ENCODE measurements around the gene CPAMD8. TPM values are rescaled to one million over a fixed set of nuclear protein-coding genes. Genes with fewer than 3 reads are reported as not detected.
A peak's percentile ranks its signal among the peaks of the same experiment; 100 is the strongest.

The CPAMD8 gene
- total and polyA plus RNA-seq, 9 of the 15 experiments (the other 6 are each of a cell fraction or from before 2014, with no cell fraction given): 0.20 to 2.1 (median 1.3) TPM

- CTCF ChIA-PET (ENCODE audit: low intra/inter-chr PET ratio): no interaction called here
- Histone ChIP-seq H3K9me1 (ENCODE audit: control insufficient read depth, insufficient read depth, low read length) (peaks cover 2% of the 10 kb centered on the region), H3K4me3 (no peak overlapping the region), H3K79me2 (ENCODE audit: control insufficient read depth, insufficient read depth, low read length) (no peaks in the 10 kb centered on the region), H3K4me2 (ENCODE audit: insufficient read depth, low read length) (no peak overlapping the region), H3K36me3 (ENCODE audit: control insufficient read depth, insufficient read depth, low read length) (no peaks in the 10 kb centered on the region), H3K27me3 (ENCODE audit: control insufficient read depth in 2 of 2, insufficient read depth in 2 of 2, low read length in 2 of 2) (peaks cover 4 to 24% of the 10 kb centered on the region in 2 experiments; a peak in 4 of 5 replicates), H4K20me1 (replicated peaks; ENCODE audit: control insufficient read depth, insufficient read depth, low read length) (no peaks in the 10 kb centered on the region; the same call in 1 of the 2 replicates), H3K9ac (ENCODE audit: insufficient read depth in 1 of 2, low read depth in 2 of 2, low read length in 2 of 2) (no peak overlapping the region), H3K9me3 (replicated peaks; ENCODE audit: control insufficient read depth, insufficient read depth, low read depth, low read length) (no peaks in the 10 kb centered on the region), H3K4me1 (replicated peaks in 1 of 2; ENCODE audit: control insufficient read depth in 2 of 2, insufficient read depth in 2 of 2, low read length in 2 of 2) (no peaks in the 10 kb centered on the region), H2AFZ (ENCODE audit: low read depth, low read length) (no peak overlapping the region), H3K27ac (ENCODE audit: extremely low read depth, low read depth, low read length) (no peak overlapping the region)
- DNase-seq (ENCODE audit: extremely low read depth in 1 of 4, low spot score in 3 of 4): no peak
- TF ChIP-seq ZNF224 (CRISPR knock-in tag; IDR thresholded peaks at IDR 0.05) (no peak), ZNF436 (CRISPR knock-in tag; IDR thresholded peaks at IDR 0.05) (no peak), TRIM24 (IDR thresholded peaks at IDR 0.05) (no peak), ESRRA (IDR thresholded peaks at IDR 0.05; ENCODE audit: borderline replicate concordance, low read depth) (no peak), ZNF668 (CRISPR knock-in tag; IDR thresholded peaks at IDR 0.05) (no peak), C11orf30 (IDR thresholded peaks at IDR 0.05; ENCODE audit: low read depth) (no peak)
- BruUV-seq (replicated peaks): no TSS peak
- in situ Hi-C loops (cut with MboI) (no loop called here), intact Hi-C loops (cut with micrococcal nuclease) (no loop called here)
- no peak for ATAC-seq
- FAIRE-seq: no peak
- POLR2A ChIA-PET: no interaction called here
- WGBS (ENCODE audit: insufficient coverage, low coverage, missing lambda C conversion rate): 2% methylated on average over 4 of the region's 5 CpGs
These were observed 50.2 kb downstream of the CPAMD8 start for GRCh38 chr19:16976446-16976845.

DNA sequence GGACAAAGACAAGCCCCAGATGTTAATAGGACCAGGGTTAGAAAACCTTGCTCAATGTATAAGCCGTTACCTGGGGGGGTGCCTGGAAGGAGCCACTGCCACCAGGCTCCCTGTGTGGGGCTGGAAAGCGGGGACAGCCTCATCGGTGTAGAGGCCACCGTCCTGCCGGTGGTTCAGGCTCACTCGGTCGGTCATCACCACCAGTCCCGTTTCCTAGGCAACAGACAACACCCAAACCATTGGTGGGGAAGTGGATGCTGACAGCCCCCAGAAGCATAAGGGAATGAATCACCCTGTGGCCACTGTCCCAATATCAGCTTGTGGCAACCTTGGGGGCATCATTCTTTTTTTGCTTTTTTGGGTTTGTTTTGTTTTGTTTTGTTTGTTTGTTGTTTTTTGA is 55.8 kb downstream of the CPAMD8 start:
- FAIRE-seq (no peak), DNase-seq (ENCODE audit: extremely low read depth in 1 of 4, low spot score in 3 of 4) (no peak), ATAC-seq (no peak)
- intact Hi-C loops (cut with micrococcal nuclease) (no loop called here), in situ Hi-C loops (cut with MboI) (no loop called here)
- H3K9me3 ChIP-seq (replicated peaks; ENCODE audit: control insufficient read depth, insufficient read depth, low read depth, low read length): no peaks in the 10 kb centered on the region
- H3K4me2 ChIP-seq (ENCODE audit: insufficient read depth, low read length): no peak overlapping the region
- H3K4me1 ChIP-seq (replicated peaks in 1 of 2; ENCODE audit: control insufficient read depth in 2 of 2, insufficient read depth in 2 of 2, low read length in 2 of 2): no peaks in the 10 kb centered on the region
- BruUV-seq (replicated peaks): no TSS peak
- H3K9me1 ChIP-seq (ENCODE audit: control insufficient read depth, insufficient read depth, low read length): no peaks in the 10 kb centered on the region
- H2AFZ ChIP-seq (ENCODE audit: low read depth, low read length): no peak overlapping the region
- H3K4me3 ChIP-seq: no peak overlapping the region
- no peaks in the 10 kb centered on the region for H3K79me2 ChIP-seq (ENCODE audit: control insufficient read depth, insufficient read depth, low read length)
- ChIA-PET CTCF (ENCODE audit: low intra/inter-chr PET ratio) (interaction anchor here (0.5 kb wide), 1 partner anchor 36 kb away, joined by 3 read pairs; no protein-coding TSS in a partner anchor), POLR2A (no interaction called here)
- peaks cover 6 to 24% of the 10 kb centered on the region in 2 experiments; a peak in 3 of 5 replicates for H3K27me3 ChIP-seq (ENCODE audit: control insufficient read depth in 2 of 2, insufficient read depth in 2 of 2, low read length in 2 of 2)
- WGBS (ENCODE audit: insufficient coverage, low coverage, missing lambda C conversion rate): 3% methylated on average over 8 of the region's 8 CpGs
- H3K27ac ChIP-seq (ENCODE audit: extremely low read depth, low read depth, low read length): no peak overlapping the region
- H3K36me3 ChIP-seq (ENCODE audit: control insufficient read depth, insufficient read depth, low read length): no peaks in the 10 kb centered on the region
- H4K20me1 ChIP-seq (replicated peaks; ENCODE audit: control insufficient read depth, insufficient read depth, low read length): no peaks in the 10 kb centered on the region; the same call in 1 of the 2 replicates
- TF ChIP-seq MXD1 (CRISPR knock-in tag; IDR thresholded peaks at IDR 0.05; ENCODE audit: borderline replicate concordance, poor library complexity, severe bottlenecking) (no peak), RFX1 (IDR thresholded peaks at IDR 0.05) (peak; percentile 72)
- H3K9ac ChIP-seq (ENCODE audit: insufficient read depth in 1 of 2, low read depth in 2 of 2, low read length in 2 of 2): no peak overlapping the region
